GM19099 (cell line): ENCODE results near the gene MCEMP1.

Experiments
- POLR2A ChIP-seq: IDR thresholded peaks from 3 replicates; pipeline ENCODE4 v1.6.1; 2011; ENCODE audit warnings: low read depth; ENCODE audit not compliant: insufficient read length; ENCODE audit errors: extremely low read depth

The MCEMP1 gene

GRCh38 chr19:7661744-7662538 is 14.9 kb upstream of the MCEMP1 start:
- no peak for TF ChIP-seq POLR2A

- TF ChIP-seq POLR2A: no peak
Measured at GRCh38 chr19:7662657-7663056, 14.2 kb upstream of the MCEMP1 start.

GRCh38 chr19:7663706-7664105 is 13.2 kb upstream of the MCEMP1 start:
- TF ChIP-seq POLR2A: no peak

GRCh38 chr19:7665076-7665475 is 11.8 kb upstream of the MCEMP1 start:
- no peak for TF ChIP-seq POLR2A

GRCh38 chr19:7668842-7669241 is 8.0 kb upstream of the MCEMP1 start, which contains the start of gene RETN:
Gene RETN (plus strand): TSS chr19:7669049. CDS start chr19:7669327, 278 bp downstream.
- TF ChIP-seq POLR2A: no peak

GRCh38 chr19:7669641-7670040 is 7.2 kb upstream of the MCEMP1 start:
- no peak for TF ChIP-seq POLR2A

- TF ChIP-seq POLR2A: no peak
Measured at GRCh38 chr19:7670150-7670783, 6.6 kb upstream of the MCEMP1 start.

GRCh38 chr19:7670790-7671189 is 6.1 kb upstream of the MCEMP1 start:
- no peak for TF ChIP-seq POLR2A

- TF ChIP-seq POLR2A: no peak
Measured at GRCh38 chr19:7672522-7672921, 4.4 kb upstream of the MCEMP1 start.

GRCh38 chr19:7674010-7675005 is 2.6 kb upstream of the MCEMP1 start:
- TF ChIP-seq POLR2A: no peak

- no peak for TF ChIP-seq POLR2A
Measured at GRCh38 chr19:7676376-7676775, 514 bp upstream of the MCEMP1 start.

GRCh38 chr19:7677669-7678311 is 900 bp downstream of the MCEMP1 start:
- TF ChIP-seq POLR2A: no peak

GRCh38 chr19:7678971-7679751 is 2.3 kb downstream of the MCEMP1 start:
- no peak for TF ChIP-seq POLR2A

- TF ChIP-seq POLR2A: no peak
Measured at GRCh38 chr19:7679771-7680605, 3.1 kb downstream of the MCEMP1 start.
